K562 (cell line): ENCODE measurements around the gene SMAD5. TPM values are rescaled to one million over a fixed set of nuclear protein-coding genes. Genes with fewer than 3 reads are reported as not detected.

Experiments
- ATAC-seq: fragments of 200-7000 bp; cut with Tn5 transposase; 3 replicates; pipeline ENCODE4 v1.9.1; 2020; ENCODE audit warnings: moderate library complexity
- BruUV-seq: library from RNA; stranded (reverse); fragments of 400-500 nt; replicated peaks from 2 replicates; lab custom pipeline; 2021; lab: Mats Ljungman, UMichigan
- CTCF ChIA-PET: fragments of 300-600 bp; formaldehyde crosslinking; extraction: SDS; loops from one replicate; lab custom pipeline; 2021; ENCODE audit warnings: low intra/inter-chr PET ratio; lab: Yijun Ruan, JAX
- POLR2A ChIA-PET: fragments of 300-600, 350-650 bp; sonication (Branson Sonifier 250); formaldehyde crosslinking; extraction: SDS; loops from one replicate; lab custom pipeline; 2021; ENCODE audit warnings: antibody characterized with exemption, inconsistent platforms; lab: Yijun Ruan, JAX
- DNase-seq, 4 experiments: peaks; one replicate each; pipeline versions ENCODE4 v3.0.0 to v3.0.0-alpha.2; 2011 to 2018; ENCODE audit warnings: low spot score in 3 of 4, mixed read lengths in 3 of 4; ENCODE audit errors: extremely low read depth in 1 of 4
- FAIRE-seq: peaks from 2 replicates; lab custom pipeline; 2011; peaks lifted over from hg19 to GRCh38; lab: Jason Lieb, UNC
- H2AFZ ChIP-seq: 2 replicates; pipeline ENCODE4 v1.6.0; 2011; ENCODE audit warnings: low read depth, low read length, control low read depth, inconsistent platforms
- H3K27ac ChIP-seq: fragments of 200-600 bp; 3 replicates; pipeline ENCODE4 v1.8.0; 2011; ENCODE audit warnings: low read depth, mild to moderate bottlenecking, control low read depth, inconsistent platforms, low read length, moderate library complexity, mixed read lengths; ENCODE audit errors: extremely low read depth
- H3K27me3 ChIP-seq, 2 experiments: fragments of 300-600 bp in 1 of 2; 2 replicates in 1 of 2; 3 replicates in 1 of 2; pipeline versions ENCODE4 v1.6.0 to v1.8.0; 2011; ENCODE audit warnings: inconsistent platforms in 2 of 2, low read length in 2 of 2, mild to moderate bottlenecking in 1 of 2, mixed read lengths in 1 of 2, moderate library complexity in 1 of 2; ENCODE audit not compliant: control insufficient read depth in 2 of 2, insufficient read depth in 2 of 2
- H3K36me3 ChIP-seq: fragments of 300-600 bp; 3 replicates; pipeline ENCODE4 v1.8.0; 2011; ENCODE audit warnings: mild to moderate bottlenecking, low read length, inconsistent platforms; ENCODE audit not compliant: control insufficient read depth, insufficient read depth
- H3K4me1 ChIP-seq, 2 experiments: fragments of 200-600 bp in 1 of 2; replicated peaks in 1 of 2; 2 replicates in 1 of 2; 3 replicates in 1 of 2; pipeline versions ENCODE4 v1.5.1 to v1.8.0; 2011; ENCODE audit warnings: inconsistent platforms in 2 of 2, low read length in 2 of 2, mild to moderate bottlenecking in 1 of 2, mixed read lengths in 1 of 2, moderate library complexity in 1 of 2; ENCODE audit not compliant: control insufficient read depth in 2 of 2, insufficient read depth in 2 of 2
- H3K4me2 ChIP-seq: 2 replicates; pipeline ENCODE4 v1.6.1; 2011; ENCODE audit warnings: low read length, control low read depth, inconsistent platforms, mixed read lengths; ENCODE audit not compliant: insufficient read depth
- H3K4me3 ChIP-seq: fragments of 200-600 bp; sonication (generic), shearing (Covaris generic); 2 replicates; pipeline ENCODE4 v1.5.1; 2016; ENCODE audit warnings: control low read depth, inconsistent platforms
- H3K79me2 ChIP-seq: fragments of 200-600 bp; 3 replicates; pipeline ENCODE4 v1.8.0; 2011; ENCODE audit warnings: low read length, inconsistent platforms; ENCODE audit not compliant: control insufficient read depth, insufficient read depth
- H3K9ac ChIP-seq, 2 experiments: 2 replicates each; pipeline versions ENCODE4 v1.6.0 to v1.6.1; 2011; ENCODE audit warnings: low read depth in 2 of 2, low read length in 2 of 2, control low read depth in 1 of 2, inconsistent platforms in 1 of 2, mild to moderate bottlenecking in 1 of 2, mixed read lengths in 1 of 2; ENCODE audit not compliant: insufficient read depth in 1 of 2
- H3K9me1 ChIP-seq: one replicate; pipeline ENCODE4 v1.6.0; 2011; ENCODE audit warnings: inconsistent platforms, mild to moderate bottlenecking, low read length, moderate library complexity; ENCODE audit not compliant: control insufficient read depth, insufficient read depth
- H3K9me3 ChIP-seq: replicated peaks from 2 replicates; pipeline ENCODE4 v1.5.1; 2011; ENCODE audit warnings: low read depth, low read length, inconsistent platforms; ENCODE audit not compliant: control insufficient read depth, insufficient read depth
- H4K20me1 ChIP-seq: replicated peaks from 2 replicates; pipeline ENCODE4 v1.6.1; 2011; ENCODE audit warnings: low read length, inconsistent platforms, mixed read lengths; ENCODE audit not compliant: control insufficient read depth, insufficient read depth
- NFIC ChIP-seq: fragments of 450-650 bp; IDR thresholded peaks from 2 replicates; pipeline ENCODE4 v1.6.1; 2017; ENCODE audit warnings: mild to moderate bottlenecking, inconsistent platforms
- PML ChIP-seq: IDR thresholded peaks from 2 replicates; pipeline ENCODE4 v1.6.1; 2012; ENCODE audit warnings: low read length, inconsistent platforms
- RNF219 ChIP-seq: fragments of 250-450 bp; sonication (Bioruptor Pico); IDR thresholded peaks from 2 replicates; pipeline ENCODE4 v1.5.0; 2022; ENCODE audit warnings: mild to moderate bottlenecking
- ZNF778 ChIP-seq: fragments of 450-650 bp; formaldehyde crosslinking; IDR thresholded peaks from 2 replicates; pipeline ENCODE4 v1.4.0; 2020; ENCODE audit warnings: mild to moderate bottlenecking, moderate library complexity
- WGBS: fragments of 100-300 bp; shearing (Covaris generic); methylation state at CpG from one replicate; pipeline ENCODE4 v1.1.6; 2016; ENCODE audit warnings: low coverage, mixed read lengths; ENCODE audit not compliant: insufficient coverage; ENCODE audit errors: missing lambda C conversion rate; 5-methylcytosine and 5-hydroxymethylcytosine counted together
- in situ Hi-C: fragments of 300-500 bp; cut with MboI; formaldehyde crosslinking; loops from 4 replicates; pipeline ENCODE4 v1.15.0; 2018; ENCODE audit warnings: inconsistent platforms, mixed read lengths
- intact Hi-C: fragments of 100-400 bp; cut with micrococcal nuclease; formaldehyde crosslinking; loops from 2 replicates; pipeline ENCODE4 v1.14.2; 2022
- polyA plus RNA-seq, 8 experiments: library from polyadenylated mRNA; depleted of rRNA in 4 of 8; stranded (reverse) in 5 of 8; unstranded in 3 of 8; fragments of >200 nt; fragmentation: Nextera tagmentation in 2 of 8; fragmentation: Illumina TruSeq in 1 of 8; extraction: Ambion mirVana in 2 of 8; extraction: Trizol in 1 of 8; gene quantifications; 2 replicates each; pipeline versions ENCODE4 v1.2.1 to v1.2.3, GENCODE V29; 2011 to 2014; ENCODE audit warnings: inconsistent platforms in 1 of 8, missing spikeins in 1 of 8
- total RNA-seq, 7 experiments: library from RNA; depleted of rRNA in 6 of 7; stranded (reverse); fragments of >200 nt in 6 of 7; fragmentation: Illumina TruSeq in 2 of 7; extraction: Trizol in 2 of 7; gene quantifications; 2 replicates each; pipeline versions ENCODE4 v1.2.1 to v1.2.3, GENCODE V29; 2011 to 2021; ENCODE audit warnings: low replicate concordance in 1 of 7

The SMAD5 gene
- total and polyA plus RNA-seq, 9 of the 15 experiments (the other 6 are each of a cell fraction or from before 2014, with no cell fraction given), result 12.4 to 53.9 (median 20.3) TPM

- in situ Hi-C loops (no loop called here), intact Hi-C loops (no loop called here)
- peaks cover 47% of the 10 kb centered on the region; the same call in 2 of the 3 replicates for H3K36me3 ChIP-seq
- ATAC-seq, result no peak
- no peak overlapping the region for H3K9ac ChIP-seq
- ChIA-PET CTCF (no interaction called here), POLR2A (interaction anchor here (1.2 kb wide), 1 partner anchor 11 kb away, joined by 3 read pairs; no protein-coding TSS in a partner anchor)
- no peak overlapping the region for H3K4me3 ChIP-seq
- BruUV-seq, result no TSS peak
- no peaks in the 10 kb centered on the region for H3K27me3 ChIP-seq
- H2AFZ ChIP-seq, result no peak overlapping the region
- no peaks in the 10 kb centered on the region for H3K9me1 ChIP-seq
- FAIRE-seq, result no peak
- no peak overlapping the region for H3K4me2 ChIP-seq
- no peak overlapping the region for H3K27ac ChIP-seq
- no peaks in the 10 kb centered on the region for H4K20me1 ChIP-seq
- 100% methylated on average over 1 of the region's 1 CpG for WGBS
- TF ChIP-seq RNF219 (no peak), ZNF778 (CRISPR knock-in tag) (no peak), NFIC (no peak), PML (no peak)
- DNase-seq, result no peak
- no peaks in the 10 kb centered on the region for H3K9me3 ChIP-seq
- peaks cover 15% of the 10 kb centered on the region; the same call in 1 of the 3 replicates for H3K79me2 ChIP-seq
- no peaks in the 10 kb centered on the region for H3K4me1 ChIP-seq
Measured at GRCh38 chr5:136164226-136164625, 31.6 kb downstream of the SMAD5 start.
